Measurements from ENCODE around the gene MEAK7. TPM values are rescaled to one million over a fixed set of nuclear protein-coding genes. Genes with fewer than 3 reads are reported as not detected.

MEAK7 gene
- total RNA-seq, 4 donors from 2014 or later, result 20.3 to 29.1 (median 21.8) TPM

DNA sequence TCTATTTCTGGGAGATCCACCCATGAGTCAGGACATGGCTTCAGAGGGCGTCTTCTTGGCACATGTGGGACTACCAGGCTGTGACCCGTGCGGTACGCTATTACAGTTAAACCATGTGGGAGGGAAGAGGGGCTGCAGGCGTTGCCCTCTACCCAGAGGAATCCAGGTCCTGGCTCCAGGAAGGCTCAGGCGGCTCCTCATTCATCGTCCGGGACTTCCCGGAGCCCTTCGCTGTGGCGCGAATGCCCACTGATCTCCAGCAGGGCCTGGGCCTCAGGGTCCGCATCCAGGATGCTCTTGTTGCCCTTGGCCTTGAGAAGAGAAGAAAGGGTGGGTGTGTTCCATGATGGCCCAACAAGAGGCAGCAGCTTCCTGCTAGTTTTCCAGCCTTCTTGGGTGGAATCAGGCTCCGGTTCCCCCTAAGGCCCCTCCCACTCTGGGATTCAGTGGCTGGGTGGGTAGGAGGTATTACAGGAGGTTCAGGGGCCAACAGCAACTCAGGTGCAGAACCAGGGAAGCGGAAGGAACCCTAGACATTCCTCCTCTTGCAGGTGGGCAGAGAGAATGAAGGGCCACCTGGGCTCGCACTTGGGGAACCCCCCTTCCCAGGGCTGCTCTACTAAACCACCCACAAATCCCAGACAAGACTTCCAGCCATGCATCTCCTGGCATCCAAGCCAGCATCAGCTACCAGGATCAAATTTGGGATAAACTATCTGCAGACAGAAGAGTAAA, 24.6 kb downstream of the MEAK7 start:
- no peak overlapping the region for H3K4me3 ChIP-seq
- no peaks in the 10 kb centered on the region for H3K36me3 ChIP-seq
- no peak for DNase-seq
- no peaks in the 10 kb centered on the region for H3K9me3 ChIP-seq
- no peak for TF ChIP-seq POLR2AphosphoS5 (IDR thresholded peaks at IDR 0.05)
- TF ChIP-seq POLR2A (IDR thresholded peaks at IDR 0.05), result no peak
- TF ChIP-seq, protein P1, sequence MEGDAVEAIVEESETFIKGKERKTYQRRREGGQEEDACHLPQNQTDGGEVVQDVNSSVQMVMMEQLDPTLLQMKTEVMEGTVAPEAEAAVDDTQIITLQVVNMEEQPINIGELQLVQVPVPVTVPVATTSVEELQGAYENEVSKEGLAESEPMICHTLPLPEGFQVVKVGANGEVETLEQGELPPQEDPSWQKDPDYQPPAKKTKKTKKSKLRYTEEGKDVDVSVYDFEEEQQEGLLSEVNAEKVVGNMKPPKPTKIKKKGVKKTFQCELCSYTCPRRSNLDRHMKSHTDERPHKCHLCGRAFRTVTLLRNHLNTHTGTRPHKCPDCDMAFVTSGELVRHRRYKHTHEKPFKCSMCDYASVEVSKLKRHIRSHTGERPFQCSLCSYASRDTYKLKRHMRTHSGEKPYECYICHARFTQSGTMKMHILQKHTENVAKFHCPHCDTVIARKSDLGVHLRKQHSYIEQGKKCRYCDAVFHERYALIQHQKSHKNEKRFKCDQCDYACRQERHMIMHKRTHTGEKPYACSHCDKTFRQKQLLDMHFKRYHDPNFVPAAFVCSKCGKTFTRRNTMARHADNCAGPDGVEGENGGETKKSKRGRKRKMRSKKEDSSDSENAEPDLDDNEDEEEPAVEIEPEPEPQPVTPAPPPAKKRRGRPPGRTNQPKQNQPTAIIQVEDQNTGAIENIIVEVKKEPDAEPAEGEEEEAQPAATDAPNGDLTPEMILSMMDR (IDR thresholded peaks at IDR 0.05), result no peak
- TF ChIP-seq EP300 (IDR thresholded peaks at IDR 0.05; ENCODE audit: low read depth), result no peak
- no peaks in the 10 kb centered on the region for H3K27me3 ChIP-seq
- H3K27ac ChIP-seq, result no peak overlapping the region
- 95 to 100% methylated on average over 5 to 16 of the region's 16 CpGs for WGBS, 2 donors (ENCODE audit: low coverage in 1 of 2)
- no peaks in the 10 kb centered on the region for H3K4me1 ChIP-seq
- intact Hi-C loops (cut with DNase I; ENCODE audit: low total_unique reads), result loop anchor here (10.0 kb wide), 2 partner anchors 205 to 555 kb away; no protein-coding TSS in a partner anchor
- in situ Hi-C loops (cut with MboI; ENCODE audit: low pct_ligation_motif_present in 1 of 4, low pct_unique_long_range_greater_than_20kb in 1 of 4, low sequenced_read_pairs in 3 of 4), result loop anchor here (10.0 to 25.0 kb wide), 4 partner anchors 205 to 518 kb away; partner anchors contain the start of genes NECAB2 (in 2 of the 4), OSGIN1 (in 2 of the 4) and MBTPS1 (in 1 of the 4)

DNA sequence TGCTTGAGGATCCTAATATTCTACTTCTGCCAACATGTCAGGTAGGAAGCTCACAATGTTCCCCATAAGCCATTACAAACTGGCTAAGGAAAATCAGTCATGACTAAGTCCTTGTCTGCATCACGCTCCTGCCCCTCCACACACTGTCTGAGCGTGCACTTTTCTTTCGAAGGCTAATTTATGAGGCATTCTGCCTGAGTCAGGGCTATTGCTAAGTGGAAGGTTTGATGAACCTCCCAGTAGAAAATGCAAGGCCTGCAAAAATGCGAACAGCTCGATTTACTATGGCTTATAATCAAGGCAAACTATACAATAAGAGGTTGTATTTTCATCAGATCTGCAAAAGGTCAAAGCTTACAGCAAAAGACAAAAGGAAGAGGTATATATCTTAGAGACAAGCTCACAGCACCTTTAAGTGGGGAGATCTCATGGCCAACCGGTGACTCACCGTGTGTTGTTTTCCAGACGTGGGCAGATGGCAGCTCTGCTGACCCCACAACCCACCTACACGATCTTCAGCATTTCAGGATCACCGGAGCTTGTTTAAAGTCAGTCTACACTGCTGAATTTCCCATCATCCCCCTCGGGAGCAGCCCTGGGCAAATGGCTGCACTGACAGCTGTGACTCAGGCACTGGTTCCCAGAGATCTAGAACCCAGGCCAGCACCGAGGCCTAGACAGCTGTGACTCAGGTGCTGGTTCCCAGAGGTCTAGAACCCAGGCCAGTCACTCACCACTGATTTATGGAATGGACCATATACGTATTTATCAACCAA, 26.1 kb downstream of the MEAK7 start:
- no peak for DNase-seq
- in situ Hi-C loops (cut with MboI; ENCODE audit: low pct_ligation_motif_present in 1 of 4, low pct_unique_long_range_greater_than_20kb in 1 of 4, low sequenced_read_pairs in 3 of 4) (loop anchor here in 3 of 4 donors (10.0 to 25.0 kb wide), 4 partner anchors 204 to 516 kb away; partner anchors contain the start of genes NECAB2 (in 2 of the 3), OSGIN1 (in 2 of the 3) and MBTPS1 (in 1 of the 3)), intact Hi-C loops (cut with DNase I; ENCODE audit: low total_unique reads) (no loop called here)
- H3K9me3 ChIP-seq, result no peaks in the 10 kb centered on the region
- no peaks in the 10 kb centered on the region for H3K36me3 ChIP-seq
- 79 to 83% methylated on average over 1 to 13 of the region's 13 CpGs for WGBS, 2 donors (ENCODE audit: low coverage in 1 of 2)
- no peaks in the 10 kb centered on the region for H3K4me1 ChIP-seq
- no peaks in the 10 kb centered on the region for H3K27me3 ChIP-seq
- no peak for TF ChIP-seq EP300 (IDR thresholded peaks at IDR 0.05; ENCODE audit: low read depth)
- no peak for TF ChIP-seq POLR2A (IDR thresholded peaks at IDR 0.05)
- TF ChIP-seq, protein P1 (IDR thresholded peaks at IDR 0.05), result no peak
- H3K4me3 ChIP-seq, result no peak overlapping the region
- no peak overlapping the region for H3K27ac ChIP-seq

DNA sequence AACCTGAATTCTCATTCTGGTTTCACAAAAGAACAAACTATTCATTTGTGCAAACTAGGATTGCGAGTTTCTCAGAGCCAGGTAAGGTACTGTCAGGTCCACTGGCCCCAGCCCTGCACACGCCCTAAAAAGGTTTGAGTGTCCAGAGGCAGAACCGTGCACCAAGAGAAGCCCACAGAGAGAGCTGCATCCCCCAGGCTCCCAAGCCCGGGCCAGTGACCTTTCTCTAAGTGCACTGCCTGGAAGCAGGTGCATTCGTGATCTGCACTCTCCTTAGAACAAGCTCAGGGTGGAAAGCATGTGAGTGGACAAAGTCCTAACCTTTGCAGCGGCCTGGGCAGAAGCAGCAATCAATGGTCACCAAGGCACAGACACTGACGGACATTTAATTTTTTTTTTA, 26.8 kb downstream of the MEAK7 start:
- Histone ChIP-seq H3K27me3 (no peaks in the 10 kb centered on the region), H3K27ac (no peak overlapping the region), H3K9me3 (no peaks in the 10 kb centered on the region), H3K36me3 (no peaks in the 10 kb centered on the region), H3K4me1 (no peaks in the 10 kb centered on the region), H3K4me3 (no peak overlapping the region)
- in situ Hi-C loops (cut with MboI; ENCODE audit: low pct_ligation_motif_present in 1 of 4, low pct_unique_long_range_greater_than_20kb in 1 of 4, low sequenced_read_pairs in 3 of 4) (loop anchor here in 3 of 4 donors (10.0 to 25.0 kb wide), 4 partner anchors 203 to 515 kb away; partner anchors contain the start of genes NECAB2 (in 2 of the 3), OSGIN1 (in 2 of the 3) and MBTPS1 (in 1 of the 3)), intact Hi-C loops (cut with DNase I; ENCODE audit: low total_unique reads) (no loop called here)
- 82 to 88% methylated on average over 3 to 7 of the region's 7 CpGs for WGBS, 2 donors (ENCODE audit: low coverage in 1 of 2)
- TF ChIP-seq, protein P1 (IDR thresholded peaks at IDR 0.05), result no peak
- TF ChIP-seq POLR2A (IDR thresholded peaks at IDR 0.05) (no peak), EP300 (IDR thresholded peaks at IDR 0.05; ENCODE audit: low read depth) (no peak), POLR2AphosphoS5 (IDR thresholded peaks at IDR 0.05) (no peak)
- no peak for DNase-seq

DNA sequence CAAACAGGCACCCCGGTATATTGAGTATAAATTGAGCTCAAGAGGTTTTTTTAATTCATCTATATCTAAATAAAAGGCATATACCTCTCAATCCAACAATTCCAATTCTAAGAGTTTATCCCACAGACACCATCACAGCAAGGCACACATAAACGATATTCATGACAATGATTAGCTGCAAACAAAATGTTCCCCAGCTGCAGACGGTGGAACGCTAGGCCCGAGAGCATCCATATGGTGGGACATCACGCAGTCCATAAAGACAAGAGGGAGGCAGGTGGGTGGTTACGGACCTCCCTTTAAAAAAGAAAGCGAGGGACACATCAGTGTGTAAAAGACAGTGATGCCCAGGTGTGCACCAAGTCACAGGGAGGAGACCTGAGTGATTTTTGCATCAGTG, 28.1 kb downstream of the MEAK7 start:
- H3K4me3 ChIP-seq, result no peak overlapping the region
- in situ Hi-C loops (cut with MboI; ENCODE audit: low pct_ligation_motif_present in 1 of 4, low pct_unique_long_range_greater_than_20kb in 1 of 4, low sequenced_read_pairs in 3 of 4), result loop anchor here in 3 of 4 donors (10.0 to 25.0 kb wide), 4 partner anchors 202 to 514 kb away; partner anchors contain the start of genes NECAB2 (in 2 of the 3), OSGIN1 (in 2 of the 3) and MBTPS1 (in 1 of the 3)
- 89 to 96% methylated on average over 8 of the region's 8 CpGs for WGBS, 2 donors (ENCODE audit: low coverage in 1 of 2)

More for the DNA sequence above, 28.1 kb downstream of the MEAK7 start:
- intact Hi-C loops (cut with DNase I; ENCODE audit: low total_unique reads), result no loop called here
- Histone ChIP-seq H3K36me3 (no peaks in the 10 kb centered on the region), H3K27me3 (no peaks in the 10 kb centered on the region), H3K9me3 (no peaks in the 10 kb centered on the region), H3K27ac (no peak overlapping the region), H3K4me1 (no peaks in the 10 kb centered on the region)
- no peak for TF ChIP-seq POLR2A (IDR thresholded peaks at IDR 0.05)
- no peak for TF ChIP-seq POLR2AphosphoS5 (IDR thresholded peaks at IDR 0.05)
- TF ChIP-seq EP300 (IDR thresholded peaks at IDR 0.05; ENCODE audit: low read depth), result no peak
- TF ChIP-seq, protein P1 (IDR thresholded peaks at IDR 0.05), result no peak
- DNase-seq, result no peak

All from transverse colon (tissue), 4 donors.